ENCODE measurements around the gene GRIK1. TPM values are rescaled to one million over a fixed set of nuclear protein-coding genes. Genes with fewer than 3 reads are reported as not detected.

GRIK1 gene
- polyA plus RNA-seq, 1 donor from 2014 or later = 8.7 TPM

GRCh38 chr21:29849735-29850176 lies 90.0 kb downstream of the GRIK1 start:
- no peak overlapping the region for H3K4me2 ChIP-seq (ENCODE audit: low read length)
- no peak overlapping the region for H2AFZ ChIP-seq (ENCODE audit: low read depth, low read length)
- no peaks in the 10 kb centered on the region for H3K36me3 ChIP-seq (ENCODE audit: insufficient read depth, low read length)
- no peaks in the 10 kb centered on the region for H4K20me1 ChIP-seq (ENCODE audit: insufficient read depth)
- H3K27me3 ChIP-seq (ENCODE audit: insufficient read depth, low read depth, low read length) = no peaks in the 10 kb centered on the region
- H3K9me3 ChIP-seq (ENCODE audit: low read length) = no peaks in the 10 kb centered on the region
- H3K4me3 ChIP-seq (ENCODE audit: low read length) = no peak overlapping the region
- TF ChIP-seq RAD21 (conservative IDR thresholded peaks at IDR 0.05) (peak; percentile 91), EP300 (conservative IDR thresholded peaks at IDR 0.05; ENCODE audit: poor library complexity, severe bottlenecking) (no peak), TAF1 (IDR thresholded peaks at IDR 0.05; ENCODE audit: low read depth) (no peak), SMC3 (conservative IDR thresholded peaks at IDR 0.05; ENCODE audit: poor library complexity) (peak; percentile 95), MXI1 (conservative IDR thresholded peaks at IDR 0.05; ENCODE audit: poor library complexity, severe bottlenecking) (no peak), REST (IDR thresholded peaks at IDR 0.05; ENCODE audit: borderline replicate concordance) (no peak), POLR2AphosphoS5 (IDR thresholded peaks at IDR 0.05) (no peak), CTCF (IDR thresholded peaks at IDR 0.05; ENCODE audit: poor library complexity, severe bottlenecking) (peak; percentile 87), EZH2 (IDR thresholded peaks at IDR 0.05; ENCODE audit: borderline replicate concordance, insufficient read depth, low read length, poor library complexity, severe bottlenecking) (no peak)
- no peaks in the 10 kb centered on the region for H3K79me2 ChIP-seq (replicated peaks; ENCODE audit: insufficient read depth, low read length)
- H3K9ac ChIP-seq (ENCODE audit: low read length) = no peak overlapping the region
- H3K27ac ChIP-seq (ENCODE audit: low read length) = no peak overlapping the region
- H3K9me2 ChIP-seq (ENCODE audit: insufficient read depth, low read length) = no peaks in the 10 kb centered on the region
- H3F3A ChIP-seq (ENCODE audit: insufficient read depth, low read length, poor library complexity, severe bottlenecking) = no peaks in the 10 kb centered on the region

DNA sequence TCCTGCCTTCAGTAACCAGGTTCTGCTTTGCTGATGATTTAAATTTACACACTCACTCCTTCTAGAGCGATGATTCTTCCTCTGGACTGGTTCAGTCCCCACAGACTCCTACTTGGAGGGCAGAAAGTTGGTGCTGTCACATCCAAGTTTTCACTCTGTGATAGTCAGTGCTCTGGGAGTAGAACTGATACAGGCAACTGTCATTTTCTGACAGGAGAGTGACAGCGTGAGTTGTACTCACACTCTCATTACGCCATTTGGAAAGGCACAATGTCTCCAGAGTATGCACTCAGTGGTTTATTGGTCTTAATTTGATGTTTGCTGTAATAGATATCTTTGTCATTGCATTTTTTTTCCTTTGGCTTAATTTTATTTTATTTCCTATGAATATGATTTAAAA lies 96.0 kb downstream of the GRIK1 start:
- peaks cover 3% of the 10 kb centered on the region for H3F3A ChIP-seq (ENCODE audit: insufficient read depth, low read length, poor library complexity, severe bottlenecking)
- no peaks in the 10 kb centered on the region for H3K9me3 ChIP-seq (ENCODE audit: low read length)
- H3K27me3 ChIP-seq (ENCODE audit: insufficient read depth, low read depth, low read length) = no peaks in the 10 kb centered on the region
- H3K79me2 ChIP-seq (replicated peaks; ENCODE audit: insufficient read depth, low read length) = no peaks in the 10 kb centered on the region
- no peaks in the 10 kb centered on the region for H3K9me2 ChIP-seq (ENCODE audit: insufficient read depth, low read length)
- no peak overlapping the region for H3K4me3 ChIP-seq (ENCODE audit: low read length)
- TF ChIP-seq SMC3 (conservative IDR thresholded peaks at IDR 0.05; ENCODE audit: poor library complexity) (no peak), REST (IDR thresholded peaks at IDR 0.05; ENCODE audit: borderline replicate concordance) (peak; percentile 68), EP300 (conservative IDR thresholded peaks at IDR 0.05; ENCODE audit: poor library complexity, severe bottlenecking) (peak; percentile 99), MXI1 (conservative IDR thresholded peaks at IDR 0.05; ENCODE audit: poor library complexity, severe bottlenecking) (no peak), CTCF (IDR thresholded peaks at IDR 0.05; ENCODE audit: poor library complexity, severe bottlenecking) (no peak), POLR2AphosphoS5 (IDR thresholded peaks at IDR 0.05) (peak; percentile 97), EZH2 (IDR thresholded peaks at IDR 0.05; ENCODE audit: borderline replicate concordance, insufficient read depth, low read length, poor library complexity, severe bottlenecking) (no peak)
- H2AFZ ChIP-seq (ENCODE audit: low read depth, low read length) = no peak overlapping the region
- H3K36me3 ChIP-seq (ENCODE audit: insufficient read depth, low read length) = no peaks in the 10 kb centered on the region
- H3K27ac ChIP-seq (ENCODE audit: low read length) = no peak overlapping the region
- H3K9ac ChIP-seq (ENCODE audit: low read length) = no peak overlapping the region
- no peaks in the 10 kb centered on the region for H4K20me1 ChIP-seq (ENCODE audit: insufficient read depth)
- no peak overlapping the region for H3K4me2 ChIP-seq (ENCODE audit: low read length)
